ENCODE data around the gene DPH3.
"Not testable (repeated sequence)": the region's sequence is repeated elsewhere in the genome, so short reads cannot be mapped to it uniquely, and the experiment has no call there.

Gene DPH3
- total RNA-seq = 17.8 to 34.6 reads per million in 2 donors

DNA sequence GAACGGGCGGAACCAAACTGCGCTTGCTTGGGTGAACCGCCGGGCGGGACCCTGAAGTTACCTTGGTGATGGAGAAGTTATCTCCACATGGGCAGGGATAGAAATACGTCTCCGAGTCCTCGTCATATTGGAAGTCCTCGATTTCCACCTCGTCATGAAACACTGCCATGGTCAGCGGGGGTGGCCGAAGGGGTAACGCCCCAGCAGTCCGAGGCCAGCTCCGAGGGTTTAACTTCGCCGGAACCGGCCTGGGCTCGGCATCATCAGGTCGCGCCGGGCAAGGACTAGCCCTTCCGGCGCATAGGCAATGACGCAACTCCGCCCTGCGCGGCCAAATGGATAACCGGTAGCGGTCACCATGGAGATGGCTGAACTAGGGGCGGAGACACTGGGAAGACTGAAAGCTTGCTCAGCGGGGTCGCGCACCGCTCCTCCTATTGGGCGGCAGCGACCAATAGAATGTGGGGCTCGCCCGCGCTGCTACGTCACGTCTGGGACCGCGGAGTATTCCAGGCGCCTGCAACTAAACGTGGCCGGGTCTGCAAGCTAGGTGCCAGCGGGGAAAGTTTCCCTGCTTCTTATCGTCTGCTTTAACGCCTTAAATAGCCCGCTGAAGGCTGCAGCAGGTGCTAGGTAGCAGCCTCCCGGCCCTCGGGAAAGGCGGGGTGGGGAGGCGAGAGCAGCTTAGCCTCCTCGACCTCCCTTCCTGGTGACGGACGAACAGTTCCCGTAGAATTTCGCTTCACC is at the start of gene DPH3, which contains the start of gene OXNAD1:
DPH3 (minus strand) TSS at position 236 of the 747 bp plus-strand sequence; CDS start at position 169, 67 bp downstream.
OXNAD1 (plus strand) TSS at position 505 of the 747 bp plus-strand sequence. CDS start 5,741 bp downstream, outside the sequence.
- DNase-seq = peak; percentile 96 to 99 (median 98)

GRCh38 chr3:16313886-16314645 is 49.3 kb upstream of the DPH3 start:
- no peak for DNase-seq

DNA sequence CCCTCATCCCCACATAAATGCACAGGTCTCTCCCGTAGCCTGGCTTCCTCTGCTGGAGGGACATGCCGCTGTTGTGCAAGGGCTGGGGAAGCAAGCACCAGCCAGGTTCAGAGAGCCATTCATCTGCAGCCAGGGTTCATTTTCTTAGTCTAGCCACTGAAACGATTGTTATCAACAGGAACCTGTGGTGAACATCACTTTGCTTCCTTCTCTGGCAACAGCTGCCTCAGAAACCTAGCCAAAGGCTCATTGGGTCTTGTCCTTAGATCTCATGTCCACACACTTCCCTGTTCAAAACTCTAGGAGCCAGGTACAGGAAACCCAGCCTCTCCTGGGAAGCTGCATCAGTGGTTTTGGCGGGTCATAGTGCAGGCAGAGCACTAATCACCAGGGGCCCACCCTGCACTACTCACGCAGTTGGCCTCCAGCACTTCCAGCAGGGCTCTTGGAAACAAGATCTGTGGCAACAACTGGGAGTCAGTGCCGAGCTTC is 47.3 kb upstream of the DPH3 start:
- peak in 3 of 5 experiments; percentile 52 to 92 (median 74) for DNase-seq

DNA sequence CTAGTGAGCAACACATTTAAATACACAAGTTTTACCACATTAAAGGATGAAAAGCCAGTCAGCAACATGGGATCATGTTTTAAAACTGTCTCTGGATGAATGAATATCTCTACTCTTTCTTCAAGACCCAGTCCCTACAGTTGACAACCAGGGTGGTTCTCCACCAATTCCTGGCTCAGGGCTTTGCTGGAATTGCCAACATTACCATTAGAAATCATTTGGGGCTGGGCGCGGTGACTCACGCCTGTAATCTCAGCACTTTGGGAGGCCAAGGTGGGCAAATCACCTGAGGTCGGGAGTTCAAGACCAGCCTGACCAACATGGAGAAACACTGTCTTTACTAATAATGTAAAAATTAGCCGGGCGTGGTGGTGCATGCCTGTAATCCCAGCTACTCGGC is 45.7 kb upstream of the DPH3 start:
- not testable (repeated sequence) for DNase-seq

DNA sequence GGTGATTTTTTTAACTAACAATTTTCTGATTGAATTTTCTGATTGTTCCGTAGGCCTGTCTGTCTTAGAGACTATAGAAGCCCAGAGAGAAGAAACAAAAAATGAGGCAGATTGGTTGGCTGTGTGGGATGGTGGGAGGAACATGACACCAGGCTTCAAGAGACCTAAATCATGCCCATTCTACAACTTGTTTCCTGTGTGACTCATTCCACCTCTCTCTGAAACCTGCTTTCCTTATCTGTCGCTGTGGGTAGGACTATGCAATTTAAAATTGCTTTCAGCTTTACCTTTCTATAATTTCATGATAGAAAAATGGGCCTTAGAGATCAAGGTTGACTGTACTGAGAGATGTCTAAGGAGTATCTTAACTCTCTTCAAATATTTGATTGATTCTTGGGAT is 44.8 kb upstream of the DPH3 start:
- peak in 4 of 5 experiments; percentile 35 to 95 (median 52) for DNase-seq

DNA sequence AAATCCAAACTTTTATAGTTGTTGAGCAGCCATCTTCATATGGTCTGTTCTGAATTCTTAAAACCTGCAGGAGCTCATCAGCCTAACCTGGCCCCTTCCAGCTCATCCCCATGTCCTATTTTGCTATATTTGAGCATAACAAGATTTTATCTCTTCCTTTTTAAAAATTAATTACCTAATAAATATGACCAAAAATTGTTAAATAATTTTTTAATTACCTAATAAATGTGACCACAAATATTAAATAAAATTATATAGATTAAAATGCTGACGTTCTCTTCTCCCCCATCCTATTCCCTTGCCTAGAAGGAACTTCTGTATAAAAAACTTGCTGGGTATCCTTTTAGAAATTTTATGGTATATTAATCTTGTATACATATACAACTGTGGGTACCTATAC is 44.0 kb upstream of the DPH3 start:
- no peak for DNase-seq

- DNase-seq = no peak
Measured at GRCh38 chr3:16307832-16308531, 43.2 kb upstream of the DPH3 start.

DNA sequence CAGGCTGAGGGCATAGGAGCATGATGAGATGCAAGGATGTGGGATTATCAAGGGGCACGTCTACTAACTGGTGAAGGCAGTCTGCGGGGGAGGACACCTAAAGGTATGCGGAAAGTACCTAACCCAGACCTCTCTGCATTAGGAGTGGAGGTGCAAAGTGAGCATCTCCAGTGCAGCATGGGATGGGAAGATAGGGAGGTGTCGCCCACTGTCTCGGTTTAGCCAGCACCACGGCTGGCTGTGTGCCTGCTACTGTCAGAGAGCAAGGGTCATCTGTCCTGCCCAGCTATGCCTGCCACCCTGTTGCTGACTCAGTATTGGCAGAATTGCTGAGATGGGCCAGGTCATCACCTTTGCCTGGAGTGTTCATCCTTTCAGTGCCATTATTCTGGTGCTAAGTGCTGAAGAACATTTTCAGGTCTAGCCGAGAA is 40.4 kb upstream of the DPH3 start:
- peak in 3 of 5 experiments; percentile 33 to 64 (median 60) for DNase-seq

DNA sequence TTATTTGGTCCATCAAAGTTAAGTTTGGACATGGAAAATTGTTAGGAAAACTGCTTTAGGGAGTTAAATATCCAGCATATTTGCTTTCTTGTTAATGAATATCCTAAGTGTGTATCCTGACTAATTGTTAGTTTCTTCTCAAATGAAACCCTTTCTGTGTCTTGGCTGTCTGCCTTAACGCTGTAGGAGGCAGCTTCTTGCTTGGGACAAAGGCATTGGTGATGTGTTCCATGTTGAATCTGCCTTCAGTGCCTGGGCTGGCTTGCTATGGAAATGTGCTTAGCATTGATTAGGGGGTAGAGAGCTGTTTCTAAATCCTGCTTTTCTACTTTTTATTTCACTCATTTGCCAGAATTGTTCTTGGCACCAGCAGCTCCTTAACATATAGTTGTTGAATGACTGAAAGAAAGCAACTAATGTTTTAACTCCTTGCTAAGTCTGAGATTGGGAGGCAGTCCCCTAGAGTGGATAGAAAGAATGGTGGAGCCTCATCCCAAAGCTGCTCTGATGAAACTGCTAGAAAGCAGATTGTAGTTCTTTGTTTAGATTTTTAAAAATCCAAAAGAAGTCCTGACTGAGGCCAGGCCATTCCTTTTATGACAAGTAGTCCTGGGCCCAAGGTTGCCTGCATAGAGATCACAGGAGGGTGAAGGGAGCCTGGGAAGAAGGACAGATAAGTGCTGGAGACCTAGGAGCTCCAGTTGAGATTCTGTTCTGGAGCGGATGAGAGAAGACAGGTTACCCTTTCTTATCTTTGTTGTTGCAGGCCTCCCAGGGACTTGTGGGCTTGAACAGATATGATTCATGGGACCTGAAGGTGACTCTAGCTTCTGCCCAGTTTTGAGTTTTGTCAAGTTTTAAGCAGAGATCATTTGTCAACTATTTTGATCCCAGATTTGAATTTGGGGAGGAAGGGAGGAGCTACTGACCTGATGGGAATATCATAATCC is 39.6 kb upstream of the DPH3 start:
- no peak for DNase-seq

DNA sequence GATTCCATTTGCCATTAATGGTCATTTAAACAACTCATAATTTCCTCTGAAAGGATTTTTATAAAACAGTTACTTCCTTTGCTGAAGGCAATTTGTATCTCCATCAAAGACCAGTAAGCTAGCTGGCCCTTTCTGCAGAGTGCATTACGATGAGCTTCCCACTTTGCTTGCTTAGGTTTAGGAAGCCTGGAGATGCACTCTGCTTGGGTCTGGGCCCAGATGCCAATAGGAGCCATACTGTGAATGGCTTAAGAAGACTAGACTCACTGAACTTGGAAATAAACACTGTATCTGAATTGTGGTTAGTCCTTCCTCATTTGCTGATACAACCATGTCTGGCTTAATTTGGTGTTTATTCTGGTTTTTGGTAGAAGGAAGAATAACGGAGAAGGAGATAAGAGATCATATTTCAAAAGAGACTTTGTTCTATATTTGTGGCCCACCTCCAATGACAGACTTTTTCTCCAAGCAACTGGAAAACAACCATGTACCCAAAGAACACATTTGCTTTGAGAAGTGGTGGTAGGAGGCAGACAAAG is 38.4 kb upstream of the DPH3 start:
- no peak for DNase-seq

DNA sequence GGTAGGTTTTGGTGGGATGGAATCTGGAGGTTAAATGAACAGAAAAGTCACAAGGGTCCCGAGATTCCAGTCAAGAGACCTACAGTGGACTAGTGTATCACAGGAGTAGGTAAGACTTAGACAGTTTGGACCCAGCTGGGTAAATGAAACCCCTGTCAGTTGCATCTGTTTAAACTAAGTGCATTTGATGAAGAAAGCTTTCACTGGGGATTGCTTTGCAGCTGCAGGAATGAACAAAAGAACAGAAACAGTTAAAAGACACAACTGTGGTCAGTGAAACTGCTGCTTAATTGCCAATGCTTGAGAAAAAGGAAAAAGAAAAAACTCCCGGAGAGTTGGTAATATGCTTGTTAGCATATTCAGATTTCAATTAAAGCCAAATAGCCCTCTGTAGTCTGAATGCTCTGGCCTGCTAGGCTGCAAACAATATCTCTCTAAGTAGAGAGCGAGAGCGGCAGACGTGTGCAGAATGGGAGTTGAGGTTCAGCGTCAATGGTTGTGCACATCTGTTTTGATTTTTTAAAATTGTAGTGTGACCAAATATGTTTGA is 37.4 kb upstream of the DPH3 start:
- no peak for DNase-seq

- DNase-seq = peak in 1 of 5 experiments; percentile 49
Measured at GRCh38 chr3:16301507-16301906, 36.8 kb upstream of the DPH3 start.

- DNase-seq = peak in 3 of 5 experiments; percentile 30 to 90 (median 74)
Measured at GRCh38 chr3:16300881-16301359, 36.2 kb upstream of the DPH3 start.

- DNase-seq = peak in 2 of 5 experiments; percentile 23 to 54
Measured at GRCh38 chr3:16300307-16300706, 35.6 kb upstream of the DPH3 start.

DNA sequence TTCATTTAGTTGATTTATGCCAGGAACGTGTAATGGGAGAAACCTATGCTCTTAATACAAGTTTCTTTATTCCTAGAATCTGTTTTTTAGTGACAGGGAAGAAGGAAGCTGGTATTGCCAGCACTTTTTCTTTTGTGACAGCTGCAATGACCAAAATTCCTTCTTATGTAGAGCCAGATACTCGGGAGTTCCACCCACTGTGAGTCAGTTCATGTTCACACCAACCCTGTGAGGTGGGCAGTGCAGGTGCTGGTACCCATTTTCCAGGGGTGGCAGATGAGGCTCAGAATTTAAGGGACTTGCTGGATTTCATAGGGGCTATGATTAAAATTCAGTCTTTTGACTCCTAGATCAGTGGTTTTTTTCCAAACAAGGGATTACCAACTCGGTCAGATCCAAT is 35.0 kb upstream of the DPH3 start:
- DNase-seq = no peak

DNA sequence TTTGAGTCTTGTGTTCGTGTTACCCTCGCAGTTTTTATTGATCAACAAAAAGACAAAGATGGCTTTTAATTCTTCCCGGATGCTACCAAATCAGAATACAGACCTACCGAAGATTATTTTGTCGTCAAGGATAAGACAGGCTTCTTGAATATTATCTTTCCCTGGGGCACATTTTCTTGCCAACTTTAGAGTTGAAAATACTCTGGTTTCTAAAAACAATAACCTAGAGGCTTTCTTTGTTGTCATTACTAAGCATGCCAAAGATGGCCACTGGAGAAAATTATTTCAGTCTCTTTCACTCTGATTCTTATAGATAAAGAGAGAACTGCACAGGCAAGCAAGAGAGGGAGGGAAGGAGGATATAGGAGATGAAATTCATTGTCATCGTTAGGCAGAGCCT is 34.1 kb upstream of the DPH3 start:
- DNase-seq = no peak

DNA sequence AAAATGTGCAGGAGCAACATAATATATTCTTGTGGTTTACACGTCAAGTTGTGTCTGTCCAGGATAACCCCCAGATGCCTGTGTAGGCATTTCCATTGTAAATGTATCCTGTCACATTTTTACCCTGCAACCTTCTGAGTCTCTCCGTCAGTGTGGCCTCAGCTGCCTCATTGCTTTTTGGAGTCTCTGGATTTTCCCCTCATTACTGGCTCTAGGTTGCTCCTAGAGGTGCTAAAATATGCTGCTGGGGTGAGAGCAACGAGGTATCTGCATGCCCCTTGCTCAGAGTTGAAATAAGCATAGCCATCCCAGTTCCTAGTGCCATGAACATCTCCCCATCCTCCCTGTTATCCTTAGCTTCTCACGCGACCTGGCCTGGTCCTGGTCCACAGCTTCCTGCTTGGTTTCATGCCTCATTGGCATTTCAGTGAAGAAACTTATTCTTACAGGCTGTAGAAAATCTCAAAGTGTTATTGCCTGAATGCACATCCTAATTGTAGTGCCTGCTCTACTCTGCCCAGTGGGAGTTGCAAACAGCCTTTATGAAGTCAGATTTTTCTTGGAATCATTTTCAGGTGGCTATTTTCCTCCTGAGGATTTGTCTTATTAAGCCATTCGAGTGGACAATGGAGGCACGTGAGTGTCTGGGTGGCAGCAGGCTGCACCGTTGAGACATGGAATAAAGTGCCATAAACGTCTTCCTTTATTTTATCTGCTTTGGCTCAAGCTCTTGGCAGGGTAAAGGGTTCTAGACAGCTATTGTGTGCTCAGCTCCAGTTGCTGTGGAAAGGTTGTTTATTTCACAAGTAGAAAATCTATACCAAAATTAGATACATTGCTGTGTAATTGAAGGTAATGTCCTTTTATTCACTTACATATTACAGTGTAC is 33.5 kb upstream of the DPH3 start:
- DNase-seq = no peak

GRCh38 chr3:16295298-16295890 is 30.7 kb upstream of the DPH3 start:
- no peak for DNase-seq

- DNase-seq = no peak
Measured at GRCh38 chr3:16294844-16295243, 30.1 kb upstream of the DPH3 start.
